ENCODE measurements around the gene TMCC1. TPM values are rescaled to one million over a fixed set of nuclear protein-coding genes. Genes with fewer than 3 reads are reported as not detected.
"Not testable (repeated sequence)": the region's sequence is repeated elsewhere in the genome, so short reads cannot be mapped to it uniquely, and the experiment has no call there.

The TMCC1 gene
- total RNA-seq, 2 experiments from 2014 or later: 21.6 to 22.1 TPM

DNA sequence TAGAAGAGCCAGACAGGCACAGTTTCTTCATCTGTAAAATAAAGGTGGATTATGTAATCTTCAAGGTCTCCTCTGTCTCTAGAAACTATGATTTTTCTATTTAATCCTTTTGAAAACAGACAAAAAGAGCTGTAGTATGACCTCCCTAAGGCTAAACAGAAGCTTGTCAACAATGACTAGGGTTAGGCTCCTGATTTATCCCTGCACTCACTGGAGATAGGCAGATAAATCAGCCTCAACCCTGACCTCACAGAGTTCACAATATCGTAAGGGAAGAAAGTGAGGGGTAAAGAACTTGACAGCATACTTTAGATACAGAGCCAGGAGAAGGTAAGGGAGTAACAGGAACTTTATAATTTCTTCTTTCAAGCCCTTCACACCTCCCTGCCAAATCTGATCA lies 124.8 kb downstream of the TMCC1 start:
- no peak overlapping the region for H3K27ac Mint-ChIP-seq
- H3K27me3 Mint-ChIP-seq: no peaks in the 10 kb centered on the region
- no peaks in the 10 kb centered on the region for H3K4me1 Mint-ChIP-seq
- no peaks in the 10 kb centered on the region for H3K36me3 Mint-ChIP-seq
- H3K9me3 Mint-ChIP-seq: no peaks in the 10 kb centered on the region
- ATAC-seq (ENCODE audit: low read depth) (no peak), DNase-seq (no peak)
- POLR2A ChIA-PET: no interaction called here
- H3K4me3 Mint-ChIP-seq: no peak overlapping the region

DNA sequence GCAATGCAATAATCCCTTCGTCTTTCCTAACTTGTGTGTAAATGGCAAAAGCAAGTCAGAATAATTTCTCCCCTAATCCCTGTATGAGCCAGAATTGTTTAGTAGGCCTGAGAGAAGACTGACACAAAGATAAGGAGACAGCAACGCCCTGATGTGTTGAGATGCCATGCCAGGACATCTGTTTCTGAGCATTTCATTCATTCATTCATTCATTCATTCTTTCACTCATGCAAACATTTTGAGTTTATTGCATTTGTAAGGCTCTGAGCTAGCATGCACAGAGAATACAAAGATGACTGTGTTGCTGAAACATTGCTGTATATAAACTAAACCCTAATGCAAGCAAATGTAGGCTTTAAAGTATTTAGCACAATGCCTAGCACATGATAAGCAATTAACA lies 127.4 kb downstream of the TMCC1 start:
- no peaks in the 10 kb centered on the region for H3K9me3 Mint-ChIP-seq
- POLR2A ChIA-PET: no interaction called here
- no peaks in the 10 kb centered on the region for H3K4me1 Mint-ChIP-seq
- H3K4me3 Mint-ChIP-seq: no peak overlapping the region
- no peaks in the 10 kb centered on the region for H3K27me3 Mint-ChIP-seq
- H3K36me3 Mint-ChIP-seq: peaks cover 2% of the 10 kb centered on the region
- ATAC-seq (ENCODE audit: low read depth) (no peak), DNase-seq (no peak)
- no peak overlapping the region for H3K27ac Mint-ChIP-seq

DNA sequence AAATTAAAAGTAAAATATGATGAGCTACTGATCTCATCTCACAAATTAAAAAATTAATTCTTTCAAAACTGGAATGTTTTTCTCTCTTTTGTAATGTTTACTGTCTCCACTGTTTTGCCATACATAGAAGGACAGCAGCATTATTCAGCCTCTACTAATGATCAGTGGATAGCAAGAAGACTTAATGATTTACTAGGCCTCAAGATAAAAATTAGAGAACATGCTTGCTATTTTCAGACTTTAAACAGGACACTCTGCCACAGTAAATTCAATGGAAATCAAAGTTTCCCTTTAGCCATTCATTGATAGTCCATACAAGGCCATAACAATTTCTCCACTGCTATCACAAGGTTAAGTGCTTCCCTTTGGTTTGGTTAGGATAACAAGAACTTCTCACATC lies 129.4 kb downstream of the TMCC1 start:
- POLR2A ChIA-PET: no interaction called here
- no peak for ATAC-seq (ENCODE audit: low read depth)

DNA sequence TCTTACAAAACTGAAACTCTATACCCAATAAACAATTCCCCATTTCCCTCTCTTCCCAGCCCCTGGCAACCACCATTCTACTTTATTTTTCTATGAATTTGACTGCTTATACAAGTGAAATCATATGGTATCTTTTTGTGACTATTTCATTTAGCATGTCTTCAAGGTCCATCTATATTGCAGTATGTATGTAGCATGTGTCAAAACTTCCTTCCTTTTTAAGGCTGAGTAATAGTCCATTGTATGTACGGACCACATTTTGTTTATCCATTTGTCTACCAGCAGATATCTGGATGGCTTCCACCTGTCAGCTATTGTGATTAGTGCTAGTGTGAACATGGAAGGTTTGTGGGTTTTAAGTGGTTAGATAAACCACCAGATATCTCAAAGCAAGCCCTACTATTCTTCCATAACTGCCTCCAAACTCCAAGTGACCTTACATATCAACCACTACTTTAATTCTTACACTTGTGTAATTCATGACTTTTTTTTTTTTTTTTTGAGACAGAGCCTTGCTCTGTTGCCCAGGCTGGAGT lies 134.7 kb downstream of the TMCC1 start:
- no peak for ATAC-seq (ENCODE audit: low read depth)
- Mint-ChIP-seq H3K27ac (no peak overlapping the region), H3K4me1 (no peaks in the 10 kb centered on the region), H3K9me3 (no peaks in the 10 kb centered on the region), H3K4me3 (no peak overlapping the region), H3K27me3 (no peaks in the 10 kb centered on the region), H3K36me3 (peaks cover 5% of the 10 kb centered on the region)
- DNase-seq: no peak
- POLR2A ChIA-PET: no interaction called here

More for the DNA sequence above, 129.4 kb downstream of the TMCC1 start:
- no peaks in the 10 kb centered on the region for H3K4me1 Mint-ChIP-seq
- no peaks in the 10 kb centered on the region for H3K27me3 Mint-ChIP-seq
- no peak overlapping the region for H3K4me3 Mint-ChIP-seq
- H3K9me3 Mint-ChIP-seq: no peaks in the 10 kb centered on the region
- H3K36me3 Mint-ChIP-seq: peaks cover 2% of the 10 kb centered on the region
- no peak for DNase-seq
- no peak overlapping the region for H3K27ac Mint-ChIP-seq

DNA sequence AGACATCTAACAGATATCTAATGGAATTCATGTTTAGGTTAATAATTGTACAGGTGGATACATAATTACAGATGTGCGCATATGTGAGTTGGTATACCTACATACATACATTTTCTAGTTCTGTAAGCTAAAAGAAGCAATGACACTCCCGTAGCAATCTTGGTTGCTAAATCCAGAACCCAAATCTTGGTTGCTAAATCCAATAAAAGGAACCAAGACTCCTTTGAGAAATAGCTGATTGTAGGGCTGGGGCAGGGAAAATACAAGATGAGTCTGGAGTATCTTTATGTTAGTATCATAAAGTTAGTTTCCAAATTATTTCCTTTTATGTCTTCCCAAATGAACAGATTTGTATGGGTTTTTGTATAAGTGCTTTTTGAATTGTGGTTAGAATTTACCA lies 135.2 kb downstream of the TMCC1 start:
- Mint-ChIP-seq H3K27ac (no peak overlapping the region), H3K9me3 (no peaks in the 10 kb centered on the region), H3K4me1 (no peaks in the 10 kb centered on the region), H3K27me3 (no peaks in the 10 kb centered on the region), H3K4me3 (no peak overlapping the region), H3K36me3 (peaks cover 5% of the 10 kb centered on the region)
- DNase-seq (no peak), ATAC-seq (ENCODE audit: low read depth) (no peak)
- POLR2A ChIA-PET: no interaction called here

DNA sequence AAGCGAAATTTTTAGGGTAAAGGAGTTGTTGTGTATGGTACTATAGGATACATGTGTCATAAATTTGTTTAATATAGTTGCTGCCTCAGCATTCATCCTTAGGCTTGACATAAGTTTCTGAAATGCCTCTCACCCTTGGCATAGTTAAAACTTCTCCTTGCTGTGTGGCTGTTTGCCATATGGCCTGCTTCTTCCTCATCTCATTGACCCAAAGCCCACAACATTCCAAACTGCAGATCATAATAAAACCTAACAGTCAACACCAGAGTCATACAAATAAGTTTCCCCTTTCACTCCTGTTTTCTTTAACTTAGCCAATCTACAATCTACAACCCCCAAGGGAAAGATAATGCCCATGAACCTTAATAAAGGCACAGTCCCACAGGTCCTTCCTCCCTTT lies 136.6 kb downstream of the TMCC1 start:
- H3K27me3 Mint-ChIP-seq: no peaks in the 10 kb centered on the region
- H3K9me3 Mint-ChIP-seq: peaks cover 8% of the 10 kb centered on the region
- peaks cover 11% of the 10 kb centered on the region for H3K36me3 Mint-ChIP-seq
- no peak overlapping the region for H3K27ac Mint-ChIP-seq
- H3K4me1 Mint-ChIP-seq: no peaks in the 10 kb centered on the region
- DNase-seq (no peak), ATAC-seq (ENCODE audit: low read depth) (no peak)
- no peak overlapping the region for H3K4me3 Mint-ChIP-seq
- POLR2A ChIA-PET: no interaction called here

DNA sequence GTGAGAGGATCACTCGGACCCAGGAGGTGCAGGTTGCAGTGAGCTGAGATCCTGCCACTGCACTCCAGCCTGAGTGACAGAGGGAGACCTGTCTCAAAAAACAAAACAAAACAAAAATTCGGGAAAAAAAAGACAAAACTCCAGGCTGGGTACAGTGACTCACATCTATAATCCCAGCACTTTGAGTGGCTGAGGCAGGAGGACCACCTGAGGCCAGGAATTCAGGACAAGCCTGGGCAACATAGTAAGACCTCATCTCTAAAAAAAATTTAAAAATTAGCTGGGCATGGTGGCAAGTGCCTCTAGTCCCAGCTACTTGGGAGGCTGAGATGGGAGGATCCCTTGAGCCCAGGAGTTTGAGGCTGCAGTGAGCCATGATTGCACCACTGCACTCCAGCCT lies 142.4 kb downstream of the TMCC1 start:
- DNase-seq; H3K4me3 Mint-ChIP-seq; ATAC-seq (ENCODE audit: low read depth); POLR2A ChIA-PET; H3K27ac Mint-ChIP-seq; H3K4me1 Mint-ChIP-seq; H3K27me3 Mint-ChIP-seq; H3K9me3 Mint-ChIP-seq: not testable (repeated sequence)
- peaks cover 11% of the 10 kb centered on the region for H3K36me3 Mint-ChIP-seq

DNA sequence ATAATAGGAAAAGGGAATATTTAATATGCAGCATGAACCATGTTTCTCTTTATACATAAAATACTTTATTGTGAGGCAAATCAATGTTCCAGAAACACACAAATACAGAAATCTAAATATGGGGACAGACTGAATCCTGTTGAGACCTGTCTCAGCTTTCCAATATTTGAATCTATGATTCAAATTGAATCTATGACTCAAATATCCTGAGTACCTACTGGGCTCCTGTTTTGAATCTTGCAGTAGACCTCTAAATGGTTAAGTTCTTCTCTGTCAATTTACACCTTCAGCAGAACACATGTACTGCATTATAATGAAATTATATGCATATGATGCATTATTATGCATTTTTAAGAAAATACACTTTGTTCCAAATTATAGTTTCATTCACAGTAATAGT lies 143.8 kb downstream of the TMCC1 start:
- POLR2A ChIA-PET: no interaction called here
- Mint-ChIP-seq H3K36me3 (peaks cover 10% of the 10 kb centered on the region), H3K4me3 (no peak overlapping the region), H3K9me3 (peaks cover 8% of the 10 kb centered on the region), H3K27me3 (no peaks in the 10 kb centered on the region), H3K27ac (no peak overlapping the region), H3K4me1 (peaks cover 6% of the 10 kb centered on the region)
- ATAC-seq (ENCODE audit: low read depth): no peak
- DNase-seq: no peak

DNA sequence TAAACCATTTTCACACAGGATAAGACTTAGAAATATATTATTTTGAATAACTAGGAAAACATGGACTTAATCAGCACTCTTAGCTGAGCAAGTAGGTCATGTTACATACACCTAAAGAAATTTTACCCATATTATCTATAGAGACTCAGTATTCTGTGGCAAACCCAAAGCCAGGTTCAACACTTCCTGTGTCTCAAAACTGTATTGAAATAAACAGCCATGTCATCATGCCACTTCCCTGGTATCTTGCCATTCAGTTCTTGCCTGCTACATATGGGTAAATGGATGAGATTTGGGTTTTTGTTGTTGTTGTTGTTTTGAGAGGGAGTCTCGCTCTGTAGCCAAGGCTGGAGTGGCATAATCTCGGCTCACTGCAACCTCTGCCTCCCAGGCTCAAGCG lies 145.5 kb downstream of the TMCC1 start:
- Mint-ChIP-seq H3K4me1 (peaks cover 6% of the 10 kb centered on the region), H3K9me3 (peaks cover 6% of the 10 kb centered on the region), H3K27me3 (no peaks in the 10 kb centered on the region), H3K27ac (no peak overlapping the region), H3K36me3 (peaks cover 7% of the 10 kb centered on the region), H3K4me3 (no peak overlapping the region)
- POLR2A ChIA-PET: no interaction called here
- ATAC-seq (ENCODE audit: low read depth) (no peak), DNase-seq (no peak)

DNA sequence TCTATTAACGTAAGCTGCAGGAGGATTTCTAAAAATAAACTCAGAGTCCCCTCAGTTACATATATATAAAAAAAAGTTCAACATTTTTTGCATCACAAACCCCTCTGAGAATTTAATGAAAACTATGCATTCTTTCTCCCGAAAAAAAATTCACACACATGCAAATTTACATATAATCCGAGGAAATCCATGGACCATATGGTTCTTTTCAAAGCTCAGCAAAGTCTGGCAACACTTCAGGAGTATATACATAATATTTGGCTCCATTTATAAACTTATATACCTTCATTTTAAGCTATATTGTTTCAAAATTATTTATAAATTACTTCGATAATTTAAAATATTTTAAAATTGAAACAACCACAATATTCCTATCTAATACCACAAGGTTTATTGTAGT lies 146.4 kb downstream of the TMCC1 start:
- DNase-seq (no peak), ATAC-seq (ENCODE audit: low read depth) (no peak)
- Mint-ChIP-seq H3K27ac (no peak overlapping the region), H3K9me3 (peaks cover 1% of the 10 kb centered on the region), H3K4me3 (no peak overlapping the region), H3K36me3 (peaks cover 2% of the 10 kb centered on the region), H3K27me3 (no peaks in the 10 kb centered on the region), H3K4me1 (peaks cover 6% of the 10 kb centered on the region)
- POLR2A ChIA-PET: no interaction called here

DNA sequence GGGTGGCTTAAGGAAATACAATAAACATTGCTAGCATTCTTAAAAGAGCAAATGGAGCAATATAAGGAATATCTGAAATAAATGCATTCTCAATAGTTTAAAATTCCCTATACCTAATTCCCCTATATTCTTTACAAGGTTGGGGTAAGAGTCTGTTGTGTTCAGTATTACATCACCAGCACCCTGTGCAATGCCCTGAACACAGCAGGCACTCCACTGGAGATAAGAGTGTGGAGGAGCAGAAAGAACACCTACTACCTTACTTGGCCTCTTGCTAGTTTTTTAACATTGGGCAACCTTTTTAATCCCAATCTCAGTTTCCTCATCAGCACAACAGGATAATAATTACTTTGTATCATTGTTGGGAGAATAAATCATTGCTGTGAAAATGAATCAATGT lies 146.9 kb downstream of the TMCC1 start:
- H3K4me3 Mint-ChIP-seq: no peak overlapping the region
- H3K27ac Mint-ChIP-seq: no peak overlapping the region
- H3K4me1 Mint-ChIP-seq: peaks cover 6% of the 10 kb centered on the region
- ATAC-seq (ENCODE audit: low read depth) (no peak), DNase-seq (no peak)
- no peaks in the 10 kb centered on the region for H3K9me3 Mint-ChIP-seq
- POLR2A ChIA-PET: no interaction called here
- no peaks in the 10 kb centered on the region for H3K27me3 Mint-ChIP-seq
- peaks cover 2% of the 10 kb centered on the region for H3K36me3 Mint-ChIP-seq

DNA sequence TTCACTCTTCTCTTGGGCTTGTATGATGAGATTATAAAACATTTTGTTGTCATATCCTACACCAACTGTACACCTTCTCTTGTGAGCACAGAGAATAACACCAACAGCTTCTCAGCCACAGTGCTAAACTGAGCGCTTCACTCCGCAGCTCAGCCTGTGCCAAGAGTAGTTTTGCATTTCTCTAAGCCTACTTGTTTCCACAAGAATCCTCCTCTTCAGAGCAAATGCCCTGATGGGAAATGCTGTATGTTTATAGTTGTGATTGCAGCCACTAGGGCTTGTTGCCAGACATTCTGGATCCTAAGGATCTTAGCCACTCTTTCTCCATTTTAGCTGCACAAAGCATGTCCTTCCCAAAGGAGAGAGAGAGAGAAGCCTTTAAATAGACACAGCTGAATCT lies 148.3 kb downstream of the TMCC1 start:
- H3K27ac Mint-ChIP-seq: no peak overlapping the region
- POLR2A ChIA-PET: no interaction called here

DNA sequence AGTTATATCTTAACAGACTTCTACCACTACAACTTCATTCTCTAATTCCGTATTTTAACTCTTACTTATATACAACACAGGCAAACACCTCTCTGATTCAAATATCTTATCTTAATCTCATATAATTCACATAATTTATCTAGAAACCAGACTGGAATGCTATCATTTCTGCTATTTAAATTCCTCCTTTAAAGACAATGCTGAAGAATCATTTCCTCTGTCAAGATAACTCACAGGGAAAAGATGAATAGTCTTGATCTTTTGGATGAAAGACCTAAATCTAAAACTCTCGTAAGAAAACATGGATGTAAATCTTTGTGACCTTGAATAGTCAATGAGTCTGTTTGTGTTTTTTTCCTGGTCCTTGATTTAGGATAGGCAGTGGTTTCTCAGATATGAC lies 151.7 kb downstream of the TMCC1 start:
- Mint-ChIP-seq H3K27ac (no peak overlapping the region), H3K4me3 (no peak overlapping the region)
- POLR2A ChIA-PET: no interaction called here

More for the DNA sequence above, 148.3 kb downstream of the TMCC1 start:
- ATAC-seq (ENCODE audit: low read depth) (no peak), DNase-seq (no peak)
- Mint-ChIP-seq H3K36me3 (no peaks in the 10 kb centered on the region), H3K27me3 (no peaks in the 10 kb centered on the region), H3K4me3 (no peak overlapping the region), H3K4me1 (peaks cover 6% of the 10 kb centered on the region), H3K9me3 (no peaks in the 10 kb centered on the region)

DNA sequence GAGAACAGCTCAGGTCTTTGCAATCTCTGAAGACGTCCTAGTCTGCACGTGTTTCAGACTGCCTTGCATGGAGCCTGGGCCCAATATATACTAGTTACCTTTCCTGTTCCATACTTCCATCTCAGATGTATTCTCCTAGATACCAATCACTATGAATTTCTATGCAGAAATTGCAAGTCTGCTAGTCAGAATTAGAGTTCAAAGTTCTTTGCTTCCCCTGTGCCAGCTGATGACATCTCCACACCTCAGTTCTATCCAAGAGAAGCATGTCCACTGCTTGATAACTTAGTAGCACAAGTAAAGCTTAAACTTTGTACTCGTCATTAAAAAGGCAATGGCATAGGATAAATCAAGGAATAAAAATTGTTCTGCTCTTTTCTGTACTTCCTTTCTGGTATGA lies 153.4 kb downstream of the TMCC1 start:
- Mint-ChIP-seq H3K27me3 (no peaks in the 10 kb centered on the region), H3K27ac (no peak overlapping the region), H3K4me1 (no peaks in the 10 kb centered on the region), H3K9me3 (no peaks in the 10 kb centered on the region), H3K36me3 (no peaks in the 10 kb centered on the region), H3K4me3 (no peak overlapping the region)
- no peak for ATAC-seq (ENCODE audit: low read depth)
- POLR2A ChIA-PET: no interaction called here
- no peak for DNase-seq

More for the DNA sequence above, 151.7 kb downstream of the TMCC1 start:
- Mint-ChIP-seq H3K36me3 (no peaks in the 10 kb centered on the region), H3K27me3 (no peaks in the 10 kb centered on the region), H3K9me3 (no peaks in the 10 kb centered on the region), H3K4me1 (no peaks in the 10 kb centered on the region)
- ATAC-seq (ENCODE audit: low read depth) (no peak), DNase-seq (no peak)

DNA sequence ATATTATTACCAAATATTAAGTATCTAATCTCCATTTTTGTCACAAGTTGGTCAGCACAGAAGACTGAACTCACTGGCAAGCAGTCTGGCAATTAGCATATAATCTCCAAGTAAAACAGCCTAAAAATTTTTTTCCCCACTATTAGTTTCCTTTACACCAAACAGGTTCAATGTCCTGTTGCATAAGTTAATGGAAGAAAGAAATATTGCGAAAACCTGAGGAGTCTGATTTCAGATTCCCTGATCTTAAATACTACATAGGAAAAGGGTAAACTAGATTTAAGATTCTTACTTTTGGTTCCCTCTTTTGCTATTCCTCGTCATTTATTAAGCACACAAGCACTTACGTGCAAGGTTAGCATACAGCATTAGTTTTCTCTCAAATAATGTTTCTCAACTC lies 153.9 kb downstream of the TMCC1 start:
- POLR2A ChIA-PET: no interaction called here

More for the DNA sequence above, 153.9 kb downstream of the TMCC1 start:
- no peaks in the 10 kb centered on the region for H3K27me3 Mint-ChIP-seq
- no peaks in the 10 kb centered on the region for H3K36me3 Mint-ChIP-seq
- H3K9me3 Mint-ChIP-seq: no peaks in the 10 kb centered on the region
- no peaks in the 10 kb centered on the region for H3K4me1 Mint-ChIP-seq
- H3K27ac Mint-ChIP-seq: no peak overlapping the region
- DNase-seq: no peak
- ATAC-seq (ENCODE audit: low read depth): no peak
- H3K4me3 Mint-ChIP-seq: no peak overlapping the region

Data from activated naive CD8-positive, alpha-beta T cell treated with anti-CD3 and anti-CD28 coated beads, Interleukin-2, amount 10 ng/mL, durations not matched to agents 7 days and 5 days (primary cell).